ENCODE measurements around the gene TMEM150A. TPM values are rescaled to one million over a fixed set of nuclear protein-coding genes. Genes with fewer than 3 reads are reported as not detected.
A peak's percentile ranks its signal among the peaks of the same experiment; 100 is the strongest.
"Not testable (repeated sequence)": the region's sequence is repeated elsewhere in the genome, so short reads cannot be mapped to it uniquely, and the experiment has no call there.

Gene TMEM150A
- total RNA-seq, 1 donor from 2014 or later: 4.7 TPM

DNA sequence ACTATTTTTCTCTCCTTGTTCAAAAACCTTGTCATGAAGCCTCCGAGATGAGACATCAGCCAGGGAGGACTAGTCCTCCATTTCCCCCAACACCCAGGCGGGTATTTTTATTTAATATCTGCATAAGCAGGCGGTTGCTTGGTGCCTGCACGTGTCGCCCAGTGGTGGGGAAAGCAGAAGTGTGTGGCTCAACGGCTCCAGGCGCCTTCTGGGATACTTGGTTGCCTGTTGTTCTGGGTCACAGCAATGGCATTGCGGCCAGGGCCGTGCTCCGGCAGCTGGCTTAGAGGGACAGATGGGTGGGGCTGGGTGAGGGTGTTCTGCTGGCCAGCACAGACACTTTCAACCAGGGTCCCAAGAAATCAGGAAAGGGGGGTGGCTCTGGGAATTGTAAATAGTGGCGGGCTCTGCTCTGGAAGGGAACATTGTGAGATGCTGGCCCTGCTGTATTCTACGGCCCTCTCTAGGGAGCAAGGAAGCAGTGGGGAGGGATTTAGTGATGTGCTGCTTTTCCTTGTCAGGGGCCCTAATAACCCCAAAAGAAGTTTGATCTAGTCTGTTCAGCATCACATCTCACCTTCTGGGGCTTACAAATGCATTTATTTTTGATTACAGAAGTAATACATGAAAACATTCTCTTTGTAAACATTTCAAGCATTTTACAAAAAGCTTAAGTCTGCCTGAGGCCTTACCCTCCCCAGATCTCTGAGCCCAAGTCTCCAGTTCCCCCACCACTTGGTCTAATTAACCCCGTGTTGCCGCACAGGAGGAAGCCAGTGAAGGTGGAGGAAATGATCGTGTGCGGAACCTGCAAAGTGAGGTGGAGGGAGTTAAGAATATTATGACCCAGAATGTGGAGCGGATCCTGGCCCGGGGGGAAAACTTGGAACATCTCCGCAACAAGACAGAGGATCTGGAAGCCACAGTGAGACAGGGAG lies 24.0 kb downstream of the TMEM150A start:
- Histone ChIP-seq H3K4me3 (ENCODE audit: low read length in 3 of 3) (peak overlapping the region; percentile 48 to 63 (median 51)), H3K9ac (ENCODE audit: low read depth in 1 of 3, low read length in 3 of 3) (peak overlapping the region; percentile 48 to 74 (median 64)), H3K27ac (ENCODE audit: low read depth, low read length) (peak overlapping the region; percentile 76), H3K9me3 (ENCODE audit: control insufficient read depth in 3 of 3, low read length in 3 of 3) (no peaks in the 10 kb centered on the region), H3K36me3 (ENCODE audit: control insufficient read depth in 3 of 3, insufficient read depth in 3 of 3, low read length in 3 of 3) (no peaks in the 10 kb centered on the region), H3K27me3 (ENCODE audit: control insufficient read depth in 3 of 3, insufficient read depth in 3 of 3, low read length in 3 of 3) (no peaks in the 10 kb centered on the region), H3K4me1 (ENCODE audit: control insufficient read depth in 3 of 3, insufficient read depth in 3 of 3, low read length in 3 of 3) (peaks cover 23 to 34% (median 34%) of the 10 kb centered on the region in 3 donors)

- no peaks in the 10 kb centered on the region for H3K27me3 ChIP-seq (ENCODE audit: control insufficient read depth in 3 of 3, insufficient read depth in 3 of 3, low read length in 3 of 3)
- H3K36me3 ChIP-seq (ENCODE audit: control insufficient read depth in 3 of 3, insufficient read depth in 3 of 3, low read length in 3 of 3): no peaks in the 10 kb centered on the region
- peak within 1 kb of the TSS; percentile 48 to 63 (median 51) for H3K4me3 ChIP-seq (ENCODE audit: low read length in 3 of 3)
- peaks cover 23 to 33% (median 30%) of the 10 kb centered on the region in 3 donors for H3K4me1 ChIP-seq (ENCODE audit: control insufficient read depth in 3 of 3, insufficient read depth in 3 of 3, low read length in 3 of 3)
- H3K9ac ChIP-seq (ENCODE audit: low read depth in 1 of 3, low read length in 3 of 3): peak within 1 kb of the TSS; percentile 48 to 74 (median 64)
- H3K27ac ChIP-seq (ENCODE audit: low read depth, low read length): peak within 1 kb of the TSS; percentile 76
- H3K9me3 ChIP-seq (ENCODE audit: control insufficient read depth in 3 of 3, low read length in 3 of 3): no peaks in the 10 kb centered on the region
Observed at GRCh38 chr2:85577386-85578242, 24.9 kb downstream of the TMEM150A start, which contains the start of gene VAMP8. TSS of gene VAMP8 (plus strand) at chr2:85577586. CDS start at chr2:85577647, 61 bp downstream.

DNA sequence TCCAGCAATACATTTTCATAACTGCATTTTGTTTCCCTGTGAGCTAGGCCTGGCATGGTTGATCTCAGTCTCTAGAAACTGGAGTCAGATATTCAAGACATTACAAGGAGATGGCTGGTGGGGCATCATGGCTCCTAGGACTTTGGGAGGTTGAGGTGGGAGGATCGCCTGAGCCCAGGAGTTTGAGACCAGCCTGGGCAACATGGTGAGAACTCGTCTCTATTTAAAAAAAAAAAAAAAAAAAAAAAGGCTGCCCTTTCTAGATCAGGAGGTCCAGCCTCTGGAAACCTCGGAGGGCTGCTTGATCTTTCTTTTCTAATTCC lies 25.5 kb downstream of the TMEM150A start:
- peaks cover 23 to 33% (median 26%) of the 10 kb centered on the region in 3 donors for H3K4me1 ChIP-seq (ENCODE audit: control insufficient read depth in 3 of 3, insufficient read depth in 3 of 3, low read length in 3 of 3)
- H3K9me3 ChIP-seq (ENCODE audit: control insufficient read depth in 3 of 3, low read length in 3 of 3): no peaks in the 10 kb centered on the region
- H3K4me3 ChIP-seq (ENCODE audit: low read length in 3 of 3): peak overlapping the region in 1 of 3 donors; percentile 51
- no peaks in the 10 kb centered on the region for H3K36me3 ChIP-seq (ENCODE audit: control insufficient read depth in 3 of 3, insufficient read depth in 3 of 3, low read length in 3 of 3)
- H3K27ac ChIP-seq (ENCODE audit: low read depth, low read length): peak overlapping the region; percentile 76
- no peak overlapping the region for H3K9ac ChIP-seq (ENCODE audit: low read depth in 1 of 3, low read length in 3 of 3)
- H3K27me3 ChIP-seq (ENCODE audit: control insufficient read depth in 3 of 3, insufficient read depth in 3 of 3, low read length in 3 of 3): no peaks in the 10 kb centered on the region

- H3K4me3 ChIP-seq (ENCODE audit: low read length in 3 of 3): no peak overlapping the region
- H3K27me3 ChIP-seq (ENCODE audit: control insufficient read depth in 3 of 3, insufficient read depth in 3 of 3, low read length in 3 of 3): no peaks in the 10 kb centered on the region
- H3K27ac ChIP-seq (ENCODE audit: low read depth, low read length): no peak overlapping the region
- H3K9ac ChIP-seq (ENCODE audit: low read depth in 1 of 3, low read length in 3 of 3): no peak overlapping the region
- H3K36me3 ChIP-seq (ENCODE audit: control insufficient read depth in 3 of 3, insufficient read depth in 3 of 3, low read length in 3 of 3): no peaks in the 10 kb centered on the region
- H3K4me1 ChIP-seq (ENCODE audit: control insufficient read depth in 3 of 3, insufficient read depth in 3 of 3, low read length in 3 of 3): peaks cover 23 to 33% (median 26%) of the 10 kb centered on the region in 3 donors
- H3K9me3 ChIP-seq (ENCODE audit: control insufficient read depth in 3 of 3, low read length in 3 of 3): no peaks in the 10 kb centered on the region
Observed at GRCh38 chr2:85575739-85576138, 26.8 kb downstream of the TMEM150A start.

DNA sequence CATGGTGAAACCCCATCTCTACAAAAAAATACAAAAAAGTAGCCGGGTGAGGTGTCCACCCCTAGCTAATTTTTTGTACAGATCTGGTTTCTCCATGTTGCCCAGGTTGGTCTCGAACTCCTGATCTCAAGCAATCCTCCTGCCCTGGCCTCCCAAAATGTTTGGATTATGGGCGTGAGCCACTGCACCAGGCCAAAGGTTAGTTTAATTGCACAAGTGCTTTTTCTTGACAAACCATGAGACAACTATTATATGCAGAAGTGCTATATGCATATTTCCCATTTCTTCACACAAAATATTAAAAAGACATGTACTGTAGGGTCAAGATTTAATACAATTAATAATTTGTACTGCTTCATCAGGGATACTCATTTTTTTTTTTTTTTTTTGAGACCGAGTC lies 36.2 kb downstream of the TMEM150A start:
- Histone ChIP-seq H3K27ac (ENCODE audit: low read depth, low read length) (no peak overlapping the region), H3K36me3 (ENCODE audit: control insufficient read depth in 3 of 3, insufficient read depth in 3 of 3, low read length in 3 of 3) (no peaks in the 10 kb centered on the region), H3K27me3 (ENCODE audit: control insufficient read depth in 3 of 3, insufficient read depth in 3 of 3, low read length in 3 of 3) (no peaks in the 10 kb centered on the region), H3K4me1 (ENCODE audit: control insufficient read depth in 3 of 3, insufficient read depth in 3 of 3, low read length in 3 of 3) (peaks cover 0 to 5% (median 2%) of the 10 kb centered on the region in 3 donors), H3K9ac (ENCODE audit: low read depth in 1 of 3, low read length in 3 of 3) (no peak overlapping the region), H3K4me3 (ENCODE audit: low read length in 3 of 3) (no peak overlapping the region), H3K9me3 (ENCODE audit: control insufficient read depth in 3 of 3, low read length in 3 of 3) (no peaks in the 10 kb centered on the region)

DNA sequence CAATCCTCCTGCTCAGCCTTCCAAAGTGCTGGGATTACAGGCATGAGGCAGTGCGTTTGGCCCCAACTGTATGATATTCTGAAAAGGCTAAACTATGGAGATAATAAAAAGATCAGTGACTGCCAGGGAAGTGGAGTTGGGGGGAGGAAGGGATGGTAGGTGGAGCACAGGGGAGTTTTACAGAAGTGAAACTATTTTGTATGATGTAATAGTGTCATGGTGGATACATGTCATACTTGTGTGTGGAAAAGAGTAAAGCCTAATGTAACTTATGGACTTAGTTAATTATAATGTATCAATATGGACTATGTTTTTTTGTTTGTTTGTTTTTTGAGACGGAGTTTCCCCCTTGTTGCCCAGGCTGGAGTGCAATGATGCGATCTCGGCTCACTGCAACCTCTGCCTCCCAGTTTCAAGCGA lies 38.3 kb downstream of the TMEM150A start:
- H3K27me3 ChIP-seq (ENCODE audit: control insufficient read depth in 3 of 3, insufficient read depth in 3 of 3, low read length in 3 of 3): no peaks in the 10 kb centered on the region
- no peaks in the 10 kb centered on the region for H3K9me3 ChIP-seq (ENCODE audit: control insufficient read depth in 3 of 3, low read length in 3 of 3)
- H3K36me3 ChIP-seq (ENCODE audit: control insufficient read depth in 3 of 3, insufficient read depth in 3 of 3, low read length in 3 of 3): peaks cover 0 to 1% (median under 1%) of the 10 kb centered on the region in 3 donors
- H3K27ac ChIP-seq (ENCODE audit: low read depth, low read length): no peak overlapping the region
- H3K4me1 ChIP-seq (ENCODE audit: control insufficient read depth in 3 of 3, insufficient read depth in 3 of 3, low read length in 3 of 3): peaks cover 10 to 20% (median 16%) of the 10 kb centered on the region in 3 donors
- no peak overlapping the region for H3K9ac ChIP-seq (ENCODE audit: low read depth in 1 of 3, low read length in 3 of 3)
- no peak overlapping the region for H3K4me3 ChIP-seq (ENCODE audit: low read length in 3 of 3)

- Histone ChIP-seq H3K9ac (ENCODE audit: low read depth in 1 of 3, low read length in 3 of 3) (peak within 1 kb of the TSS; percentile 96 to 100 (median 98)), H3K4me1 (ENCODE audit: control insufficient read depth in 3 of 3, insufficient read depth in 3 of 3, low read length in 3 of 3) (peaks cover 10 to 23% (median 16%) of the 10 kb centered on the region in 3 donors)
Observed at GRCh38 chr2:85561280-85562212, 41.0 kb downstream of the TMEM150A start, which contains the start of gene GGCX. TSS of gene GGCX (minus strand) at chr2:85561493. CDS start at chr2:85561428, 65 bp downstream.

GRCh38 chr2:85560812-85561279 lies 41.7 kb downstream of the TMEM150A start:
- Histone ChIP-seq H3K27me3 (ENCODE audit: control insufficient read depth in 3 of 3, insufficient read depth in 3 of 3, low read length in 3 of 3) (no peaks in the 10 kb centered on the region), H3K4me1 (ENCODE audit: control insufficient read depth in 3 of 3, insufficient read depth in 3 of 3, low read length in 3 of 3) (peaks cover 10 to 23% (median 16%) of the 10 kb centered on the region in 3 donors), H3K27ac (ENCODE audit: low read depth, low read length) (peak overlapping the region; percentile 80), H3K4me3 (ENCODE audit: low read length in 3 of 3) (peak overlapping the region; percentile 97 to 99 (median 97)), H3K9ac (ENCODE audit: low read depth in 1 of 3, low read length in 3 of 3) (peak overlapping the region; percentile 96 to 100 (median 98)), H3K36me3 (ENCODE audit: control insufficient read depth in 3 of 3, insufficient read depth in 3 of 3, low read length in 3 of 3) (peaks cover 12 to 16% (median 15%) of the 10 kb centered on the region in 3 donors), H3K9me3 (ENCODE audit: control insufficient read depth in 3 of 3, low read length in 3 of 3) (no peaks in the 10 kb centered on the region)

More at GRCh38 chr2:85561280-85562212, 41.0 kb downstream of the TMEM150A start, which contains the start of gene GGCX:
- Histone ChIP-seq H3K36me3 (ENCODE audit: control insufficient read depth in 3 of 3, insufficient read depth in 3 of 3, low read length in 3 of 3) (peaks cover 12 to 15% (median 13%) of the 10 kb centered on the region in 3 donors), H3K27me3 (ENCODE audit: control insufficient read depth in 3 of 3, insufficient read depth in 3 of 3, low read length in 3 of 3) (no peaks in the 10 kb centered on the region), H3K27ac (ENCODE audit: low read depth, low read length) (peak within 1 kb of the TSS; percentile 80), H3K9me3 (ENCODE audit: control insufficient read depth in 3 of 3, low read length in 3 of 3) (no peaks in the 10 kb centered on the region), H3K4me3 (ENCODE audit: low read length in 3 of 3) (peak within 1 kb of the TSS; percentile 97 to 99 (median 97))

- H3K27me3 ChIP-seq (ENCODE audit: control insufficient read depth in 3 of 3, insufficient read depth in 3 of 3, low read length in 3 of 3); H3K9me3 ChIP-seq (ENCODE audit: control insufficient read depth in 3 of 3, low read length in 3 of 3); H3K27ac ChIP-seq (ENCODE audit: low read depth, low read length): not testable (repeated sequence)
- Histone ChIP-seq H3K9ac (ENCODE audit: low read depth in 1 of 3, low read length in 3 of 3) (peak overlapping the region; percentile 96 to 100 (median 98)), H3K4me1 (ENCODE audit: control insufficient read depth in 3 of 3, insufficient read depth in 3 of 3, low read length in 3 of 3) (peaks cover 10 to 23% (median 16%) of the 10 kb centered on the region in 3 donors), H3K4me3 (ENCODE audit: low read length in 3 of 3) (peak overlapping the region; percentile 97 to 99 (median 97)), H3K36me3 (ENCODE audit: control insufficient read depth in 3 of 3, insufficient read depth in 3 of 3, low read length in 3 of 3) (peaks cover 14 to 17% (median 16%) of the 10 kb centered on the region in 3 donors)
Observed at GRCh38 chr2:85560403-85560726, 42.1 kb downstream of the TMEM150A start.
